ENCODE measurements around the gene SELENOK. TPM values are rescaled to one million over a fixed set of nuclear protein-coding genes. Genes with fewer than 3 reads are reported as not detected.
A peak's percentile ranks its signal among the peaks of the same experiment; 100 is the strongest.

Gene SELENOK
- total and polyA plus RNA-seq, 2 of the 4 experiments (the other 2 are of a cell fraction), result 35.5 to 37.1 TPM

DNA sequence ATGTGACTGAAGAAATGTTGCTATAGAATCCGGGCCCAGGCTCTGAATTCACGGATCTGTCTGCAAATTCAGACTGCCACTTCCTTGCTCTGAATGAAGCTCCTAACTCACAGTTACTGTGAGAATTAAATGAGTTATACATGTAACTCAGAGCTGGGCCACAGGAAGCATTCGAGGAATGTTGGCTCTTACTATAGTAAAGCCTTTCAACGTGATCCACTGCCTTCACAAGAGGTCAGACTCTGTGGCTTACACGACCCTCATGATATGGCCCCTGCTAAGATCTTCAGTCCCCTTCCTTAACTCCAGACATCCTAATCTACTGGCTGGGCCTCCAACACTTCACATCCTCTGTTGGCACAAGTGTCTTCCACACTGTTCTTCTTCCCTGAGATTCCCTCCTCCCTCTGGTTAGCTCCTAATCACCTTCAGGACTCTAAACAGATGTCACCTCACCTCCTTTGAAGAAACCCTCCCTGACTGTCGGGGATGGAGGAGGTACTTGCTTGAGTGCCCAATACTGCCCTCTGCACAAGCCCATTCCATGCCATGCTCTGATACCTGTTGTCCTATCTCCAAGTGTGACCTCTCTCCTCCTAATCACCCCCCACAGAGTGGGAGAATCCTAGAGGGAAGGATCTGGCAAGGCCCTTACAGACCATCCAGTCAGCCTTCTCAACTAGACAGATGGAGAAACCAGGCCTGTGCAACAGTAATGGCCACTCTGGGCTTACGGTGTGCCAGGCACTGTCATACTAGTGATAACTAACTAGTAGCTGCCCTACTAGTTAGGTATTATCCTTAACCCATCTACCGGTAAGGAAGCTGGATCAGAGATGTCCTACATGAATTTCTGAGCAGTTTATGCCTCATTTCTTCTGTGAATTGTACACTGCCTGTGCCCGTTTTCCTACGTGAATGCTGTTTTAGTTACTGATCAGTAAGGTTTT is 11.0 kb downstream of the SELENOK start:
- no peak overlapping the region for H2BK15ac ChIP-seq (ENCODE audit: low read depth, low read length)
- ChIA-PET POLR2A (ENCODE audit: unreplicated experiment) (interaction anchor here (0.7 kb wide), 1 partner anchor 13 kb away, joined by 3 read pairs; no protein-coding TSS in a partner anchor), CTCF (no interaction called here)
- peak overlapping the region; percentile 73 for H3K4me3 ChIP-seq (ENCODE audit: insufficient read depth, low read depth, low read length)
- H3K4ac ChIP-seq (ENCODE audit: low read depth, low read length), result peak overlapping the region; percentile 58
- H3K27me3 ChIP-seq (ENCODE audit: control insufficient read depth, insufficient read depth, low read length), result no peaks in the 10 kb centered on the region
- H2BK5ac ChIP-seq (ENCODE audit: low read depth, low read length, poor library complexity, severe bottlenecking), result peak overlapping the region; percentile 26
- peak overlapping the region; percentile 70 for H3K27ac ChIP-seq (ENCODE audit: insufficient read depth, low read length)
- peaks cover 6% of the 10 kb centered on the region; the same call in 1 of the 2 replicates for H3K9me1 ChIP-seq (ENCODE audit: insufficient read depth, low read length)
- peak overlapping the region; percentile 72 to 81; a peak in 3 of 4 replicates for H4K8ac ChIP-seq (ENCODE audit: low read depth in 2 of 2, low read length in 2 of 2)
- no peak overlapping the region for H2BK120ac ChIP-seq (ENCODE audit: low read depth, low read length)
- DNase-seq (peak; percentile 42), ATAC-seq (ENCODE audit: low read depth) (peak; percentile 9)
- H3K23ac ChIP-seq (ENCODE audit: low read depth, low read length), result peak overlapping the region; percentile 20
- no peaks in the 10 kb centered on the region for H4K20me1 ChIP-seq (ENCODE audit: insufficient read depth, low read length)
- peak overlapping the region; percentile 37 for H2AK9ac ChIP-seq (replicated peaks; ENCODE audit: low read depth, low read length, poor library complexity)
- in situ Hi-C loops (cut with MboI; ENCODE audit: low sequenced_read_pairs) (loop anchor here (25.0 kb wide), 1 partner anchor 593 kb away; no protein-coding TSS in a partner anchor), dilution Hi-C loops (cut with HindIII; ENCODE audit: low sequenced_read_pairs, unreplicated experiment) (no loop called here), intact Hi-C loops (cut with micrococcal nuclease) (loop anchor here (5.0 to 10.0 kb wide), 2 partner anchors 536 to 583 kb away; partner anchors contain the start of gene DCP1A)
- peak overlapping the region; percentile 0 for H2AFZ ChIP-seq (replicated peaks; ENCODE audit: low read length, poor library complexity)
- H3K9me3 ChIP-seq (ENCODE audit: control insufficient read depth, insufficient read depth, low read length), result no peaks in the 10 kb centered on the region
- peak overlapping the region; percentile 45 for H3K14ac ChIP-seq (replicated peaks; ENCODE audit: low read depth, low read length)
- TF ChIP-seq, protein P1, sequence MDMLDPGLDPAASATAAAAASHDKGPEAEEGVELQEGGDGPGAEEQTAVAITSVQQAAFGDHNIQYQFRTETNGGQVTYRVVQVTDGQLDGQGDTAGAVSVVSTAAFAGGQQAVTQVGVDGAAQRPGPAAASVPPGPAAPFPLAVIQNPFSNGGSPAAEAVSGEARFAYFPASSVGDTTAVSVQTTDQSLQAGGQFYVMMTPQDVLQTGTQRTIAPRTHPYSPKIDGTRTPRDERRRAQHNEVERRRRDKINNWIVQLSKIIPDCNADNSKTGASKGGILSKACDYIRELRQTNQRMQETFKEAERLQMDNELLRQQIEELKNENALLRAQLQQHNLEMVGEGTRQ (IDR thresholded peaks at IDR 0.05; ENCODE audit: low read depth, low read length), result no peak
- TF ChIP-seq POLR2A (IDR thresholded peaks at IDR 0.05; ENCODE audit: low read depth, low read length) (no peak), CTCF (conservative IDR thresholded peaks at IDR 0.05; ENCODE audit: low read depth, low read length) (no peak), RFX5 (IDR thresholded peaks at IDR 0.05; ENCODE audit: low read depth, low read length) (no peak), RAD21 (IDR thresholded peaks at IDR 0.05; ENCODE audit: low read length) (no peak), BHLHE40 (IDR thresholded peaks at IDR 0.05; ENCODE audit: low read depth, low read length) (no peak), CEBPB (IDR thresholded peaks at IDR 0.05; ENCODE audit: low read depth, low read length) (no peak), SMC3 (IDR thresholded peaks at IDR 0.05; ENCODE audit: low read depth, low read length) (no peak), RCOR1 (IDR thresholded peaks at IDR 0.05; ENCODE audit: insufficient replicate concordance, low read length) (no peak), FOS (IDR thresholded peaks at IDR 0.05; ENCODE audit: low read depth, low read length) (no peak), MAZ (IDR thresholded peaks at IDR 0.05; ENCODE audit: borderline replicate concordance, low read depth, low read length) (no peak), MXI1 (IDR thresholded peaks at IDR 0.05; ENCODE audit: borderline replicate concordance, low read depth, low read length) (no peak)
- TF ChIP-seq, protein P2, sequence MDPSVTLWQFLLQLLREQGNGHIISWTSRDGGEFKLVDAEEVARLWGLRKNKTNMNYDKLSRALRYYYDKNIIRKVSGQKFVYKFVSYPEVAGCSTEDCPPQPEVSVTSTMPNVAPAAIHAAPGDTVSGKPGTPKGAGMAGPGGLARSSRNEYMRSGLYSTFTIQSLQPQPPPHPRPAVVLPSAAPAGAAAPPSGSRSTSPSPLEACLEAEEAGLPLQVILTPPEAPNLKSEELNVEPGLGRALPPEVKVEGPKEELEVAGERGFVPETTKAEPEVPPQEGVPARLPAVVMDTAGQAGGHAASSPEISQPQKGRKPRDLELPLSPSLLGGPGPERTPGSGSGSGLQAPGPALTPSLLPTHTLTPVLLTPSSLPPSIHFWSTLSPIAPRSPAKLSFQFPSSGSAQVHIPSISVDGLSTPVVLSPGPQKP (IDR thresholded peaks at IDR 0.05; ENCODE audit: borderline replicate concordance, low read depth, low read length), result no peak
- no TSS peak for BruUV-seq (replicated peaks)
- H3K9ac ChIP-seq (ENCODE audit: low read depth, low read length), result peak overlapping the region; percentile 82
- peaks cover 8% of the 10 kb centered on the region for H3K4me1 ChIP-seq (ENCODE audit: control insufficient read depth, insufficient read depth, low read length)
- H2AK5ac ChIP-seq (ENCODE audit: low read depth, low read length), result peak overlapping the region; percentile 62; the same call in 1 of the 2 replicates
- peak overlapping the region; percentile 70 for H3K56ac ChIP-seq (ENCODE audit: extremely low read depth, insufficient read depth, low read length)
- H3K4me2 ChIP-seq (ENCODE audit: low read depth, low read length), result peak overlapping the region; percentile 97
- H3K18ac ChIP-seq (ENCODE audit: low read depth, low read length), result no peak overlapping the region
- 24% methylated on average over 4 of the region's 10 CpGs; no CpG with 5 or more reads in 1 of the 2 experiments for WGBS, 2 experiments (ENCODE audit: extremely low coverage in 2 of 2, insufficient read length in 1 of 2)
- peak overlapping the region; percentile 24 for H4K5ac ChIP-seq (ENCODE audit: low read depth, low read length)
- H3K36me3 ChIP-seq (ENCODE audit: control insufficient read depth, insufficient read depth, low read length), result peaks cover 25% of the 10 kb centered on the region
- H4K91ac ChIP-seq (ENCODE audit: insufficient read depth, low read depth, low read length), result peak overlapping the region; percentile 0; the same call in 1 of the 2 replicates
- peaks cover 13 to 16% of the 10 kb centered on the region in 2 experiments for H3K79me1 ChIP-seq (ENCODE audit: low read depth in 1 of 2, low read length in 2 of 2)
- no peak overlapping the region for H2BK20ac ChIP-seq (ENCODE audit: low read depth, low read length)

Measured in IMR-90 (cell line).